ENCODE measurements around the gene APOBEC3G.
"Not testable (repeated sequence)": the region's sequence is repeated elsewhere in the genome, so short reads cannot be mapped to it uniquely, and the experiment has no call there.

The APOBEC3G gene

DNA sequence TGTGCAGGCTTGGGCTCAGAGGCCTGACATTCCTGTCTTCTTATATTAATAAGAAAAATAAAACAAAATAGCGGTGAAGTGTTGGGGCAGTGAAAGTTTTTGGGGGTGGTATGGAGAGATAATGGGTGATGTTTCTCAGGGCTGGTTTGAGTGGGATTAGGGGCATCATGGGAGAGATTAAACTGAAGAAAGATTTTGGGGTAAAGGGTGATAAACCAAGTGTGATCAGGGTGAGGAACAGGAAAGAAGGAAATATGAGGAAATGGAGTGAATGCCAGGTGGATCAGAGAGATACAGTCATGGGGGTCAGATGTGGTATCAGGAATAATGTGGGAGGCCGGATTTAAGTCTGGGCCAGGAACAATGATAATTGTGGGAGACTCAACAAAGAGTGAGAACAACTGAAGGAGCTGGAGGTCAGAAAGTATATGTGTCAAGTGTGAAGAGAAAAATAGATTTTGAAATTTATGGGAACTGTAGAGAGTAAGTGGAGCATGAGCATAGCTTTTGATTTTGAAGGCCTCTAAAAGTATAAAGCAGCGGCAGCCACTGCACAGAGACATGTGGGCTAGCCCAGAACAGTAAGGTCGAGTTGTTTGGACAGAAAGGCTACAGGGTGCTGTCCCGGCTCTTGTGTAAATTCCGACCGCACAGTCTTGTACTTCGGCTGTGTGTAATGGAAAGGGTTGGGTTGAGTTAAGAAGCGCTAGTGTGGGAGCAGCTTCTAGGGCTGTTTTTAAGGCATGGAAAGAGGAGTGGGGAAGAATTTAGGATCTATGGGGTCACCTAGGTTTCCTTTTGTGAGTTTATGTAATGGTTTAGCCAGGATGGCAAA is 10.4 kb upstream of the APOBEC3G start:
- DNase-seq (ENCODE audit: low read depth in 3 of 3, low spot score in 1 of 3): not testable (repeated sequence)

DNA sequence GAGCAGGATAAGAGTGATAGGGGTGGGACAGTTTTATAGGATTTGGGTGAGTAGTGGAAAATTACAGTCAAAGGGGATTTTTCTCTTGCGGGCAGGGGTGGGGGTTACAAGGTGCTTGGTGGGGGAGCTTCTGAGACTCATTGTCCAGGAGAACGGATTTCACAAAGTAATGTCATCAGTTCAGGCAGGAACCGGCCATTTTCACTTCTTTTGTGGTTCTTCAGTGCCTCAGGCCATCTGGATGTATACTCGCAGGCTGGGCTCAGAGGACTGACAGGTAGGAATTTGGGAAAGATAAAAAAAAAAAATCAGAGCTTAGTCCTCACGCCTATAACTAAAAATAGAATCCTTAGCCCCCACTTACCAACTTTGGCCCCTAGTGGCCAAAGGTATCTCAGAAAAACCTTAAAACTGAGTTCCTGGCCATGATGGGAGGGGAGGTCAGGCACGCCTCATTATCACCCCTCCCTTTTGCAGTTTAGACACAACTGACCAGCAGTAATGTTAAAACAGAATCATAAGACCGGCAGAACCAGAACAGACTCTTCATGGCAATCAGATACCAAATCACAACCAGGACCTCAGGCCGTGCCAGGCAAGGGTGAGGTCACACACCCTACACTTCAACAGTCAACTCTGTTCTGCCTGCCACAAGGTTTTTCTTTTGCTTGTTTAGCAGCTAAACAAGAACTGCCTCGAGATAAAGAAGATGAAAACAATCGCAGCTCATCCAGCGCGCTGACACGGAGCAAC is 8.9 kb upstream of the APOBEC3G start:
- no peak for DNase-seq (ENCODE audit: low read depth in 3 of 3, low spot score in 1 of 3)

DNA sequence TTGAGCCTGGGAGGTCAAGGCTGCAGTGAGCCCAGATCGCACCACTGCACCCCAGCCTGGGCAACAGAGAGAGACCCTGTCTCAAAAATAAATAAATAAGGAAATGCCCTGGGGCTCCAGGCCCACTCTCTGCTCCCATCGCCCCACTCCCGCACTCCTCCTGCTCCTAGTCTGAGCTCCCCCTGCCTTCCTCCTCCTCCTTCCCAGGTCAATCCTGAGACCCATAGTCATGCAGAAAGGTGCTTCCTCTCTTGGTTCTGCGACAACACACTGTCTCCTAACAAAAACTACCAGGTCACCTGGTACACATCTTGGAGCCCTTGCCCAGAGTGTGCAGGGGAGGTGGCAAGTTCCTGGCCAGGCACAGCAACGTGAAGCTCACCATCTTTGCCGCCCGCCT is 6.9 kb upstream of the APOBEC3G start:
- no peak for DNase-seq (ENCODE audit: low read depth in 3 of 3, low spot score in 1 of 3)

DNA sequence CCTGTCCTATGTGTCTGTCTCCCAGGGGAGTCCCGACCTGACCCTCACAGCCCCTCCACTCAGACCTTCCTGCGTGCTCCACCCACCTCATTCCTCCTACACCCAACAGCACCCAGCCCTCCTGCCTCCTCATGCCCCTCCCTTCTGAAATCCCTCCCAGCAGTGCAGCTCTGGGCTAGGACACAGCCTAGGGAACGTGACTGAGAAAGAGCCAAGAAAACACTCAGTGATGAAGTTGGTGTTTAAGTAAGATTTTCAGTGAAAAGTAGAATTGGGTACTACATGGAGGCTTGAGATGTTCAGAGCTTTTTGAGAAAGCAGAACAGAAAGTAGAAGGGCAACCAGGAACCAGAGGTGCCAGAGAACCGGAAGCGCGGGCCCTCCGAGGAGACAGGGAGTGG is 4.5 kb upstream of the APOBEC3G start:
- not testable (repeated sequence) for DNase-seq (ENCODE audit: low read depth in 3 of 3, low spot score in 1 of 3)

DNA sequence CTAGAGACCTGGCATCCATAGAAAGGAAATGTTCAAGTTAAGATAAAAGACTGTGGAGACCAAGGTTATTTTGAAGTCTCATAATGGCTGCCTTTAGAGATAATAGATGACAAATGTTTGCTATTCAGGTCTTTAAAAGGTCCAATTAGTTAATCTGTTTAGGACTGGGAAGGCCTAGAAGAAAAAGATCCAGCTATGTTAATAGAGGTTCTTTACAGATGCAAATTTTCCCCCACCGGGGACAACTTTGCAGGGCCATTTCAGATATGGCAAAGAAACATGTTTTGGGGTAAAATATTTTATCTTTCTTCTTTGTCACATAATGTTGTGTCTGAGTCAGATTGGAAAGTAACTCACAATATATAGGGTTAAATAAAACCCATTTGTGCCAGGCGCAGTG is 3.1 kb upstream of the APOBEC3G start:
- DNase-seq (ENCODE audit: low read depth in 3 of 3, low spot score in 1 of 3): no peak

DNA sequence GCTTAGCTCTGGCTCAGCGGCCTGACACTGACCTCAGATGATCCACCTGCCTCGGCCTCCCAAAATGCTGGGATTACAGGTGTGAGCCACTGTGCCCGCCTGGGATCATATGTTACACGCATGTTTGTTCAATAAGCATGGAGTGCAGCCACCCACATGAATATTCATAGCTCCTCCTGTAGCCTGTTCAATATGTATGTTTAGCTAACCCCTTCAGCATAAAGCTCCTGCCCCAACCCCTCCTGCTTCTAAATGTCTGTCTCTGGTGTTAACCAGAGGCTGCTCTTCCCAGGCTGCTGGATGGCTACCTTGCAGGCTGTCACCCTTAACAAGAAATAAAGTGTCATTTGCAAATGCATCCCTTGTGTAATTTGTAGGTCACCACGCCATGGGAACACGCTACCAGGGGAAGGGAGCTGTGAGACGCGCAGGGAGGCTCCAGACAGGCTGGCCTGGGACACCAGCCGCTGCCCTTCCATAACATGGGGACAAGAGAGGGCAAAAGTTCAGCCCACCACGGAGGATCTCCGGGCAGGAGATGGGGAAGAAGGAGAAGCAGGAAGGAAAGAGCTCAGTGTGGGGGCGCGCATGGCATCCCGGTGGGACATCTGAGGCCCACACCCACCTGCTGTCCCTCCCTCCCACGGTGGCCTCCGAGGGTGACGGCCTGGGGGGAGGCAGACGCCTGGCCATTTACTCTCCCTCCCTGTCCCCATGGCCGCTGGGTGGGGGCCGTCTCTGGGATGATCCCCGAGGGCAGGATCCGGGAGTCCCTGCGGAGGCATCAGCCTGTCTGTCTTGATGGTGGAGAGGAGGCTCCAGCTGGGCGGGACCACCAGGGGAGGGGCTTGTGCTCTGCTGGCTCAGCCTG is 685 bp upstream of the APOBEC3G start:
- DNase-seq (ENCODE audit: low read depth in 3 of 3, low spot score in 1 of 3): not testable (repeated sequence)

DNA sequence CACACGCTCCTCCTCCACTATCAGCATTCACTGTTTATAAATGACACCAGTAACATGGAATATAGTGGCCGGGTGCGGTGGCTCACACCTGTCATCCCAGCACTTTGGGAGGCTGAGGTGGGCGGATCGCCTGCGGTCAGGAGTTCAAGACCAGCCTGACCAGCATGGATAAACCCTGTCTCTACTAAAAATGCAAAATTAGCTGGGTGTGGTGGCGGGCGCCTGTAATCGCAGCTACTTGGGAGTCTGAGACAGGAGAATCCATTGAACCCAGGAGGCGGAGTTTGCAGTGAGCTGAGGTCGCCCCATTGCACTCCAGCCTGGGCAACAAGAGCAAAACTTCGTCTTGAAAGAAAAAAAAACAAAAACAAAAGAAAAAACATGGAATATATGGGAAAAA is 837 bp downstream of the APOBEC3G start:
- not testable (repeated sequence) for DNase-seq (ENCODE audit: low read depth in 3 of 3, low spot score in 1 of 3)

DNA sequence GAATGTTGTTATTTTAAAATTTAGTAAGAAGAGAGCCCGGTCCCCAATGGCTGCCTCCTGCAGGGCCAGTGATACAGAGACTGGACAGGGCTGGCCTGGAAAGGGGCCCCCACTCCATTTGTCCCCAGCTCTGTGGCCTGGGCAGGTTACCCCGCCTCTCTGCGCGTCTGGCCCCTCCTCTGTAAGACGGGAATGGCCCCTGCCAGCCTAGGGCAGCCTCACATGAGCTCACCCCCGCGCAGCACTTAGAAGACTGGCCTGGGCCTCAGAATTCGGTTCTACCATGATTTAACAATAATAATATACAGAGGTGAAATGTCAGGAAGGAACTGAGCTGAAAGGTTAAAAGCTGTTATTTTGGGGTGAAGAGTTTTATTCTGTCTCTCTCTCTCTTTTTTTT is 1.3 kb downstream of the APOBEC3G start:
- no peak for DNase-seq (ENCODE audit: low read depth in 3 of 3, low spot score in 1 of 3)

DNA sequence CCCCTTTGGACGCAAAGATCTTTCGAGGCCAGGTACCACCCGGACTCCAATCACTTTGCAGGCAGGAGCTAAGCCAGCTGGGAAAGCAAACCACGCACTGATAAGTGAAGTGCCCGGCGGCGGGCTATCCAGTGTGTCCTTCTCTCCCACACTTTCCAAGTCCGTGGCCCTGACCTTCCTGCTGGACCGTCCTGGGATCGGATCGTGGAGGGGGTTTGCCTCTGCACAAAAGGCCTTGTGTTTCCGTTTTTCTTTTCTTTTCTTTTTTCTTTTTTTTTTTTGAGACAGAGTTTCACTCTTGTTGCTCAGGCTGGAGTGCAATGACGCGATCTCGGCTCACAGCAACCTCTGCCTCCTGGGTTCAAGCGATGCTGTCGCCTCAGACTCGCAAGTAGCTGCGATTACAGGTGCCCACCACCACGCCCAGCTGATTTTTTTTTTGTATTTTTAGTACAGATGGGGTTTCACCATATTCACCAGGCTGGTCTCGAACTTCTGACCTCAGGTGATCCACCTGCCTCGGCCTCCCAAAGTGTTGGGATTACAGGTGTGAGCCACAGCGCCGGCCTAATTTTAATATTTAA is 2.1 kb downstream of the APOBEC3G start:
- DNase-seq (ENCODE audit: low read depth in 3 of 3, low spot score in 1 of 3): not testable (repeated sequence)

DNA sequence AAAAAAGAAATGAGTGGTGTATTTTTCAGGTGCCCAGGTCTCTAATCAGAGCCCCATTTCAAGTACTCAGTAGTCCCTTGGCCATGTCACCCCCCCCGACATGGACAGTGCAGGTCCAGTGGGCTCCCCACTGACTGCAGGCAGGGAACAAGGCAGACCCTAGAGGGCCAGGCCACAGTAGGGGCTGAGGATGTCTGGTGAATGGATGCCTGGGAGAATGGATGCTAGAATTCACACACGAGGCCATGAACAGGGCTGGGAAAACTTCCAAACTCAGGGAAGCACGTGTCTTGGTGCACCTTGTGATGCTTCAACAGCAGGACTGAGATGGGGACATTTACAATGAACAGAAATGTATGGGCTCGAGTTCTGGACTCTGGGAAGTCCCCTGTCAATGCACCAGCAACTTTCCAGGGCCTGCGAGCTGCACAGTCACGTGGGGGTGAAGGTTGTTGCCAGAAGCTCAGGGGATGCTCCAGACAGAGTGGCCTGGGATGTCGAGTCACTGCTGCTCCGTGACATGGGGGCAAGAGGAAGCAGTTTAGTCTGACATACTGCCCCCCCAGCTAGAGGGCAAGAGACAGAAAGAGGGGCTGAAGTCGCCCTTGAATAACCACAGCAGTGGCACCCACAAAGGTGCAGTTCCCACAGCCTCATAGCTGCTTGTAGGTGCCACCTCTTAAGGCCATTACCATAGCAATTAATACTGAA is 3.1 kb downstream of the APOBEC3G start:
- DNase-seq (ENCODE audit: low read depth in 3 of 3, low spot score in 1 of 3): no peak

DNA sequence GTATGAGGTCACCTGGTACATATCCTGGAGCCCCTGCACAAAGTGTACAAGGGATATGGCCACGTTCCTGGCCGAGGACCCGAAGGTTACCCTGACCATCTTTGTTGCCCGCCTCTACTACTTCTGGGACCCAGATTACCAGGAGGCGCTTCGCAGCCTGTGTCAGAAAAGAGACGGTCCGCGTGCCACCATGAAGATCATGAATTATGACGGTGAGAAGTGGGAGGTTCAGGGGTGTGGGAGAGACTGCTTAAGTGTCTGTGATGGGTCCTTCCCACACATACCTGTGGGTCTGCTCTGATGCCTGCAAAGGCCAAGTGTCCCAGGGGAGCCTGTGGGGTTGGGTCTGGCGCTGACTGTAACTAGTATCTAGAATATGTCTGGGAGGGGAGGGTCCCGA is 3.9 kb downstream of the APOBEC3G start:
- DNase-seq (ENCODE audit: low read depth in 3 of 3, low spot score in 1 of 3): no peak

DNA sequence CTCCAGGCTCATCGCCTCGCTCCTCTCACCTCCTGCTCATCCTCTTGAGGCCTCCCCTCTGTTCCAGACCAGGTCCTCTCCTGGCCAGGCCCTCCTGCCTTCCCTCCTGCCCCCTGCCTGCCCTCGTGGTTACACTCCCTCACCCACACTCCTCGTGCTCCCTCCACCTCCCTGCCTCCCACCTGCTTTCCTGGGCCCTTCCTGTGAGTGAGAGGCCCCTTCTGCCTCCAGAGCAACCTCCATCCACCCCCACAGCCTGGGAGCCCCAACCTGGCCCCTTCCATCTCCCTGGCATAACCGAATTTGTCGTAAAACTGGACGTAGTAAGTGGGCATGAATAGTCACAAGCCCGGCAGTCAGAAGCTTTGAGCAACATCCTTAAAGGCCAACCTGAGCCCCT is 4.5 kb downstream of the APOBEC3G start:
- DNase-seq (ENCODE audit: low read depth in 3 of 3, low spot score in 1 of 3): no peak

DNA sequence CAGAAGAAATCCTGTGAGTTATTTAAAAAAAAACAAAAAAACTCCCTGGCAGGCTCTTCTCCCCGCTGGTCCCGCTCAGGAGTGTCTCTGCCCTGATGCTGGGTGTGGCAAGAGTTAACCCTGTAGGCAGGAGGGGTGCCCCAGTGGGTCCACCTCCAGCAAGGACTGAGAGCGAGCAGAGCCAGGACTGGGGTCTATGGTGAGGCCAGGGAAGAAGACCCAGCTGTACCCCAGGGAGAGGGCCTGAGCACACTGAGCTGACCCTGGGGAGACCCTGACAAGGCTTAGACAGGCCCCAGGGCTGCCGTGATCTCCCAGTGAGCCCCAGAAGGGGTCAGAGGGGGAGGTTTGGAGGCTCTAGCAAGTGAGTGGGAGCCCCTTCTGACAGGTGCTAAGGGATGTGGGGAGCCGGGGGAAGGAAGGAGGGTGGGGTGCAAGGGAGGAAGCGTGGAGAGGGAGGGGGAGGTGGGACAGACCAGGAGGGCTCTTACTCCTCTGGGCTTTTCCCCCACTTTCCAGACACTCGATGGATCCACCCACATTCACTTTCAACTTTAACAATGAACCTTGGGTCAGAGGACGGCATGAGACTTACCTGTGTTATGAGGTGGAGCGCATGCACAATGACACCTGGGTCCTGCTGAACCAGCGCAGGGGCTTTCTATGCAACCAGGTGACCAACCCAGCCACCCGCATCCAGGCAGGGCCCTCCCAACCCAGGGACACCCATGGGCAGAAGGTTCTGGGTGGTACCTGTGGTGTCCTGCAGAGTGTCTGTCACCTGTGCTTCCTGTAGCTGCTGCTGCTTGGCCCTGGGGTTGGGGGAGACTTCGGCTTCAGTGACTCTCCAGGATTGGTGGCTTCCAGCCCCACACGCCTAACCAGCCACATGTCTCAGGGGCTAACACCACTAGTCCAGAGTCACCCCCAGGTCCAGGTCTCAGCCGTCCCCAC is 6.4 kb downstream of the APOBEC3G start:
- no peak for DNase-seq (ENCODE audit: low read depth in 3 of 3, low spot score in 1 of 3)

DNA sequence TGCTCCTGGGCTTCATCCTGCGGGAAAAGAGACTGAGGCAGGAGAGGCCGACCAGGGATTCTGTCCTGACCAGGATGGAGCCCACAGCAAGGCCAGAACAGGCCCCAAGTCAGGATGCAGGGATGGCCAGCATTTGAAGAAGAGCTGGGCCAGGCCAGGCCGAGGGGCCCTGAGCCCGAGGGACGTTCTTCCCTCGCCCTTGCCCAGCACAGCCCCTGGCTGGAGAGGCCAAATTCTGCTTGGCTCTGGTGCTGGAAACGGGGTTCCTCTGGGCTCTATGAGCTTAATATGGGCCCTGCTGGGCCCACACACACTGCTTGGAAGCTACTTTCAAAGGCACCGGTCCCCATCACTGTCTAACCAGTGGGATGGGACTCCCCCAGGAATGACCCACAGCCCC is 7.6 kb downstream of the APOBEC3G start:
- no peak for DNase-seq (ENCODE audit: low read depth in 3 of 3, low spot score in 1 of 3)

DNA sequence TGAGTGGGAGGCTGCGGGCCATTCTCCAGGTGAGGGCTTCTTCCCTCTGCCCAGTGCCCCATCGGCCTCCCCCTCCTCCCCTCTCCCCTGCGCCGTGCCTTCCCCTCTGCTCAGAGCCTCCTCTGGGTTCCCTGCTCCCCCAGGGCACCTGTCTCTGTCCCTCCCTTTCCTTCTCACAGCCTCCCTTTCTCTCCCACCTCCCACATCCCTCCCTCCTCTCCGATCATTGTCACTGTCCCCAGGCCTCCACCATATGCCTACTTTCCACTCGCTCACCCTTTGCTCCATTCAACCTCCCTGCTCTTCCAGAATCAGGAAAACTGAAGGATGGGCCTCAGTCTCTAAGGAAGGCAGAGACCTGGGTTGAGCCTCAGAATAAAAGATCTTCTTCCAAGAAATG is 10.0 kb downstream of the APOBEC3G start:
- no peak for DNase-seq (ENCODE audit: low read depth in 3 of 3, low spot score in 1 of 3)

DNA sequence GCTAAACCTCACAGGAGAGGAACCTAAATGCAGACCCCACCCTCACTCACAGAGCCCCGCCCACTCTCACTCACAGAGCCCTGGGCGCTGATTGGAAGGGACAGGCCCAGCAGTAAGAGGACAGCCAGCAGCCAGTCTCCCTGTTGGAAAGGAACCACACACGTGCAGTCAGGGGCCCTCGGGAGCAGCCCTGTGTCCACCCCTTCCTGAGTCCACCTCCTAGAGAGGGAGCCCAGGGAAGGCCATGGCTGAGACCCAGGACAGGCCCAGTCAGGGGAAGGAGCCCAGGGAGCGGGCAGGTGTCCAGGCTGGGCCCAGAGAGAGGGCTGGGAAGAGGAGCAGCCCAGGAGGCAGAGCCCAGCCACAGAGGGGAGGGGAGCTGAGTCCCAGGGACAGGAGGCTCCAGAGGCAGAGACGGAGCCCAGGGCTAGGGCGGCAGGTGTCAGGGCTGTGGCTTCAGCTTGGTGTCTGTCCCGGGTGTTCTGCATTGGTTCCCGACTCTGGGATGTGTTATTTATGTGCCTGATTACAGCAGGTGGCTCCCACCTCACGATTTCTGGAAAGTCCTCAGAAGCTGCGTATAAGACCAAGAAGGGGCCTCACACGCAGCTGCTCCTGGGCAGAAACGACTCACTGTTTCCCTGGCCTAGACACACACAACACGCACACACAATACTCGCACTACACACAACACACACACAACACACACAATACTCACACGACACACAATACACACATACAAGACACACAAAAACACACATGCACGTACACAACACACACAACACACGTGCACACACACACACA is 11.0 kb downstream of the APOBEC3G start:
- DNase-seq (ENCODE audit: low read depth in 3 of 3, low spot score in 1 of 3): no peak

DNA sequence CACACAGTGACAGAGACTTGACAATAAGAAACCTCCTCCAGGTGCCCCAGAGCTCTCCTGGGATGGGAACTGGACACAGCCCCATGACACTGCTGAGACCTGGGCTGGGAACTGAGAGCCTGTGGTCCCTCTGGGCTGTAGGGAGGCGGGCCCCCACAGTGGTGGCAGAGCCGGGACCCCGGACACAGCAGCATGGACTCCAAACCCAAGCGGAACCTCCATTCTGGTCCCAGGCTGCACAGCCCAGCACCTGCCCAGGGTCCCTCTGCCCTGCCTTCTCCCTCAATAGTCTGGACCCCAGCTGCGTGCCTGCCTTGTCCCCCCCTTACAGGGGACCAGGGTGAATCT is 11.6 kb downstream of the APOBEC3G start:
- DNase-seq (ENCODE audit: low read depth in 3 of 3, low spot score in 1 of 3): no peak

DNA sequence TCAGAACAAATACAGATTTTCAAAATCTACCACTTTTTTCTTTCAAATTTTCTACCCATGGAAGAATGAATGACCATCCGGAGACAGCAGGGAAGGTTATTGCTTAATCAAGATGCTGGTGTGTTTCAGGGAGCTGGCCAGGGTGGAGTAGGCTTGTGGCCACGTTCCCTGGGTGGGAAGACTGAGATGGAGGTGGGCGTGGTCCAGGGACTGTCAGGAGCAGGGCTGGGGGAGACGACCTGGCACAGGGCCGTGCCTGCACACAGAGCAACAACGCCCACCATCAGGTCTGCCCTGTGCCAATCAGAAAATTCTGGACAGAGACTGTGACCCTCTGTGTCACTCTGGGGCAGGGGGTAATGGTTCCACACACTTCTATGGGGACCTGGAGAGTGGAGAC is 12.9 kb downstream of the APOBEC3G start:
- DNase-seq (ENCODE audit: low read depth in 3 of 3, low spot score in 1 of 3): no peak
